Measurements from ENCODE around the gene IP6K1. TPM values are rescaled to one million over a fixed set of nuclear protein-coding genes. Genes with fewer than 3 reads are reported as not detected.

IP6K1 gene
- total RNA-seq, 2 donors from 2014 or later = 24.0 to 30.9 TPM

- Histone ChIP-seq H3K27me3 (no peaks in the 10 kb centered on the region), H3K4me1 (no peaks in the 10 kb centered on the region), H3K9me3 (no peaks in the 10 kb centered on the region), H3K4me3 (no peak overlapping the region), H3K36me3 (peaks cover 12% of the 10 kb centered on the region), H3K27ac (no peak overlapping the region)
- no peak for TF ChIP-seq CTCF (IDR thresholded peaks at IDR 0.05)
- no peak for DNase-seq (ENCODE audit: low spot score)
Measured at GRCh38 chr3:49711489-49711888, 74.9 kb downstream of the IP6K1 start.

- DNase-seq (ENCODE audit: low spot score) = no peak
- Histone ChIP-seq H3K4me3 (no peak overlapping the region), H3K27me3 (no peaks in the 10 kb centered on the region), H3K4me1 (no peaks in the 10 kb centered on the region), H3K9me3 (no peaks in the 10 kb centered on the region), H3K36me3 (peaks cover 14% of the 10 kb centered on the region), H3K27ac (no peak overlapping the region)
- TF ChIP-seq CTCF (IDR thresholded peaks at IDR 0.05) = no peak
Measured at GRCh38 chr3:49709852-49710251, 76.5 kb downstream of the IP6K1 start.

- TF ChIP-seq CTCF (IDR thresholded peaks at IDR 0.05) = no peak
- no peaks in the 10 kb centered on the region for H3K27me3 ChIP-seq
- no peak for DNase-seq (ENCODE audit: low spot score)
Measured at GRCh38 chr3:49707113-49707480, 79.2 kb downstream of the IP6K1 start.

GRCh38 chr3:49706456-49707112 is 79.8 kb downstream of the IP6K1 start:
- Histone ChIP-seq H3K9me3 (no peaks in the 10 kb centered on the region), H3K27ac (no peak overlapping the region), H3K4me3 (no peak overlapping the region), H3K4me1 (no peaks in the 10 kb centered on the region), H3K36me3 (peaks cover 26% of the 10 kb centered on the region), H3K27me3 (no peaks in the 10 kb centered on the region)
- DNase-seq (ENCODE audit: low spot score) = no peak
- no peak for TF ChIP-seq CTCF (IDR thresholded peaks at IDR 0.05)

More at GRCh38 chr3:49707113-49707480, 79.2 kb downstream of the IP6K1 start:
- Histone ChIP-seq H3K4me3 (no peak overlapping the region), H3K9me3 (no peaks in the 10 kb centered on the region), H3K27ac (no peak overlapping the region), H3K36me3 (peaks cover 23% of the 10 kb centered on the region), H3K4me1 (no peaks in the 10 kb centered on the region)

- Histone ChIP-seq H3K27ac (no peak overlapping the region), H3K36me3 (peaks cover 26% of the 10 kb centered on the region), H3K27me3 (no peaks in the 10 kb centered on the region), H3K4me1 (no peaks in the 10 kb centered on the region), H3K9me3 (no peaks in the 10 kb centered on the region), H3K4me3 (no peak overlapping the region)
- TF ChIP-seq CTCF (IDR thresholded peaks at IDR 0.05) = no peak
- no peak for DNase-seq (ENCODE audit: low spot score)
Measured at GRCh38 chr3:49705390-49705960, 80.9 kb downstream of the IP6K1 start.

GRCh38 chr3:49704629-49705028 is 81.7 kb downstream of the IP6K1 start:
- no peak overlapping the region for H3K27ac ChIP-seq
- DNase-seq (ENCODE audit: low spot score) = no peak
- H3K27me3 ChIP-seq = no peaks in the 10 kb centered on the region
- peaks cover 0 to 4% of the 10 kb centered on the region in 2 donors for H3K4me1 ChIP-seq
- peaks cover 26% of the 10 kb centered on the region for H3K36me3 ChIP-seq
- H3K9me3 ChIP-seq = no peaks in the 10 kb centered on the region
- TF ChIP-seq CTCF (IDR thresholded peaks at IDR 0.05) = no peak
- no peak overlapping the region for H3K4me3 ChIP-seq
